Brain microvascular endothelial cell (primary cell): ENCODE results near the gene STK11IP.

ENCODE experiments used
- DNase-seq: peaks from one replicate; pipeline ENCODE4 v3.0.0-alpha.2; 2020
- H3K27ac ChIP-seq: fragments of 250-450 bp; sonication (Bioruptor Pico); 2 replicates; pipeline ENCODE4 v1.5.1; 2020; ENCODE audit warnings: mild to moderate bottlenecking, moderate library complexity
- H3K27me3 ChIP-seq: fragments of 250-450 bp; sonication (Bioruptor Pico); replicated peaks from 2 replicates; pipeline ENCODE4 v1.5.1; 2020; ENCODE audit warnings: mild to moderate bottlenecking
- H3K36me3 ChIP-seq: fragments of 250-450 bp; sonication (Bioruptor Pico); replicated peaks from 2 replicates; pipeline ENCODE4 v1.5.1; 2020; ENCODE audit warnings: mild to moderate bottlenecking
- H3K4me3 ChIP-seq: 2 replicates; pipeline ENCODE4 v1.5.1; 2011; ENCODE audit warnings: low read depth, mild to moderate bottlenecking, control low read depth, low read length, moderate library complexity
- in situ Hi-C: cut with HindIII; loops from 2 replicates; pipeline ENCODE4 v1.10.0; 2017; ENCODE audit warnings: low sequenced_read_pairs, low pct_ligation_motif_present
- TF ChIP-seq, protein P1 (sequence below): IDR thresholded peaks from 2 replicates; pipeline ENCODE4 v1.5.1; 2011; ENCODE audit warnings: low read depth, mild to moderate bottlenecking, moderate library complexity, low read length, control low read depth, inconsistent platforms; ENCODE audit errors: missing control alignments

STK11IP gene

DNA sequence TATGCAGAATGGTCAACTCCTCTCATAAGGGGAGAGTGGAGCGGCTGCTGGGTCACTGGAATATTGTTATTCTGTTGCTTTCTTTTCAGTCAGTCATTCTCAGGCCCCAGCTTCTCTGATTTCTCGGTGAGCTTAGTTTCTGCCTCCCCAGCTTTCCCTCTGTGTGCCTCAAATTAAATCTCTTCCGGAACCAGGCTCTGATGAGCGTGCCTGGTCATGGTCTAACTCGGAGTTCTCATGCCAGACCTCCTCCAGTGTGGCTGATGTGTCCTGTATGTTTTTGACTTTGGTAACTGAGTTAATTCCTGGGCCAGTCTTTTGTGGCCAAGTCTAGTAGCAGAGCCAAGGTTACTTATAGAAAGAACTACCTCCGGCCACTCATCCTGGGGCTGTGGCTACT lies 4.9 kb upstream of the STK11IP start:
- Histone ChIP-seq H3K36me3 (no peaks in the 10 kb centered on the region), H3K4me3 (no peak overlapping the region), H3K27me3 (no peaks in the 10 kb centered on the region), H3K27ac (no peak overlapping the region)
- TF ChIP-seq, protein P1, sequence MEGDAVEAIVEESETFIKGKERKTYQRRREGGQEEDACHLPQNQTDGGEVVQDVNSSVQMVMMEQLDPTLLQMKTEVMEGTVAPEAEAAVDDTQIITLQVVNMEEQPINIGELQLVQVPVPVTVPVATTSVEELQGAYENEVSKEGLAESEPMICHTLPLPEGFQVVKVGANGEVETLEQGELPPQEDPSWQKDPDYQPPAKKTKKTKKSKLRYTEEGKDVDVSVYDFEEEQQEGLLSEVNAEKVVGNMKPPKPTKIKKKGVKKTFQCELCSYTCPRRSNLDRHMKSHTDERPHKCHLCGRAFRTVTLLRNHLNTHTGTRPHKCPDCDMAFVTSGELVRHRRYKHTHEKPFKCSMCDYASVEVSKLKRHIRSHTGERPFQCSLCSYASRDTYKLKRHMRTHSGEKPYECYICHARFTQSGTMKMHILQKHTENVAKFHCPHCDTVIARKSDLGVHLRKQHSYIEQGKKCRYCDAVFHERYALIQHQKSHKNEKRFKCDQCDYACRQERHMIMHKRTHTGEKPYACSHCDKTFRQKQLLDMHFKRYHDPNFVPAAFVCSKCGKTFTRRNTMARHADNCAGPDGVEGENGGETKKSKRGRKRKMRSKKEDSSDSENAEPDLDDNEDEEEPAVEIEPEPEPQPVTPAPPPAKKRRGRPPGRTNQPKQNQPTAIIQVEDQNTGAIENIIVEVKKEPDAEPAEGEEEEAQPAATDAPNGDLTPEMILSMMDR, result no peak
- DNase-seq, result no peak
- in situ Hi-C loops, result no loop called here

DNA sequence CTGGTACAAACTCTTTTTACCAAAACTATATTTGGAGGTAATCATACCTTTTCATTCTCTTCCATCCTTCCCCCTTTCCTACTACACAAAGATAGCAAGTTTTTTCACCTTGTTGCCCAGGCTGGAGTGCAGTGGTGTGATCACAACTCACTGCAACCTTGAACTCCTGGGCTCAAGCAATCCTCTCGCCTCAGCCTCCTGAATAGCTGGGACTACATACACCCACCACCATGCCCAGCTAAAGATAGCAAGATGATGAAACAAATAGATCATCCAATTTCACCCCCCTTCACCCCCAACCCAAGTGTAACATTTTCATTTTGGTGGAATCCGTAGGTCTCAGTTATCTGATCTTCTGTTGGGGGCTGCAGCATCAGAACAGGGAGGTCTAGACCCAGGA lies 4.5 kb upstream of the STK11IP start:
- TF ChIP-seq, protein P1, result no peak
- H3K36me3 ChIP-seq, result no peaks in the 10 kb centered on the region

DNA sequence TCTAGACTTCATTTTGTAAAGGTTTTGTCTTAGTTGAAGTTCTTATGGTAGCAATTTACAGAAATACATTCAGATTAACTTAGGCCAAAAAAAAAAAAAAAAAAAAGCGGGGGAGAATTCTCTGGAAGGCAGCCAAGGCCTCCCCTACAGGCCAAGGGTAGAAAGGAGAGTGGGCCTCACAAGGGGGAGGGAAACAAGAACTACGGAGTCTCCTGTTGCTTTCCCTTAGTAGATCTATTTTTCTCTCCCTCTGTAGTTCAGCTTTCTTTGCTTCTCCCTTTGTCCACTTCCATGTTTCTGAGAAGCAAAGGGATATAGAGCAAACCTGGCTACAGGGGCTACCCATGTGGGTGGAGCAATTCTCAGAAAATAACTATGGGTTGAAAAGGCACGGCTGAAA lies 2.4 kb upstream of the STK11IP start:
- TF ChIP-seq, protein P1, result peak; percentile 39
- H3K27me3 ChIP-seq, result no peaks in the 10 kb centered on the region
- in situ Hi-C loops, result no loop called here
- no peak for DNase-seq
- no peak overlapping the region for H3K4me3 ChIP-seq
- peak overlapping the region; percentile 21 for H3K27ac ChIP-seq
- no peaks in the 10 kb centered on the region for H3K36me3 ChIP-seq

More for the DNA sequence above, 4.5 kb upstream of the STK11IP start:
- Histone ChIP-seq H3K27ac (no peak overlapping the region), H3K27me3 (no peaks in the 10 kb centered on the region), H3K4me3 (no peak overlapping the region)
- in situ Hi-C loops, result no loop called here
- no peak for DNase-seq

DNA sequence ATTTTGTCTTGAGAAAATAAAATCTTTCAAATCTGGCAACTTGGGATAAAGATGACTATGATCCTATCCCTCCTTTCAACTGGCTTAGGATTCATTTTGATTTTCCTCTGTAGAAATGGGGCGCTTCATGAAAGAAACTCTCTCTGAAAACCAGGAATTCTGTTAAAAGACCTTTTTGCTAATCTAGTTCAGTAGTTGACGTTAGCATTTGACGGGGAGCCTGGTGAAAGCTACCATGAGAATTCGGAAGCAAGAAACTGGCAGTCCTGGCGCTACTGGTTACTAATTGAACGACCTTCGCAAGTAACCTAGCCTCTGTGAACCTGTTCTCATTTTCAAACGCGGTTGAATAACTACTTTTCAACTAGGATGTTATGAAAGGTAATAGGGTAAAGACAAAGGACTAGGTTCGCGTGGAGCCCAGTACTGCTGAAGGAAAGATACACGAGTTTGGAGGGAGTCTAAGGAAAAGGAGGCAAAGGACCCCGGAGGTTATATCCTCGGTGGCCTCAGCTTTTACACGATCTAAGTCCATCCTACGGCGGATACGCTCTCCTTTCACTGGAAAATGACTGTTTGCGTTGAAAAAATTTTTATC lies 604 bp upstream of the STK11IP start:
- no peaks in the 10 kb centered on the region for H3K27me3 ChIP-seq
- in situ Hi-C loops, result no loop called here
- H3K4me3 ChIP-seq, result peak overlapping the region; percentile 90
- peak; percentile 18 for DNase-seq
- TF ChIP-seq, protein P1, result no peak
- H3K36me3 ChIP-seq, result no peaks in the 10 kb centered on the region
- peak overlapping the region; percentile 83 for H3K27ac ChIP-seq

GRCh38 chr2:219598308-219599078 lies 836 bp downstream of the STK11IP start:
- Histone ChIP-seq H3K27me3 (no peaks in the 10 kb centered on the region), H3K27ac (peak overlapping the region; percentile 83), H3K4me3 (peak overlapping the region; percentile 90), H3K36me3 (no peaks in the 10 kb centered on the region)
- no peak for DNase-seq
- TF ChIP-seq, protein P1, result no peak
- in situ Hi-C loops, result no loop called here

DNA sequence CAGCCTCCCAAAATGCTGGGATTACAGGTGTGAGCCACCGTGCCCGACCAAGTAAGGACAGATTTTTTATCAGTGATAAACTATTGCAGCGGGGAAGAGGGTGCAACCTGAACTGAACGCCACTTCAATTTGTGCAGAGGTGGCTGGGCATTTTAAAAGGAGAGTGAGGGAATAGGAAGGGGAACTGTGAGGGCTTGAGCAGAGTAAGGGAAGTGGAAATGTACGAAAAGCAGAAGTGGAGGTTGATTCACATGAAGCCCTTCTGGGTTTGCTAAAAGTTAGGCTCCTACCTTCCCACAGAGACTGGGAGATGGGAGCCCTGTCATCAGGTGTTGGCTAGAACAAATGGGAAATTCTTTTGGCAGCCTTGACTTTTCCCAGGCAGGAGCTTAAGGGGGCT lies 6.1 kb downstream of the STK11IP start:
- DNase-seq, result no peak
- in situ Hi-C loops, result no loop called here
- TF ChIP-seq, protein P1, result no peak
- peaks cover 13% of the 10 kb centered on the region for H3K36me3 ChIP-seq
- H3K4me3 ChIP-seq, result no peak overlapping the region
- H3K27ac ChIP-seq, result no peak overlapping the region
- H3K27me3 ChIP-seq, result no peaks in the 10 kb centered on the region
